LNCAP (cell line): ENCODE measurements around the gene TOX3.

Experiments
- CTCF ChIP-seq: fragments of 450-650 bp; IDR thresholded peaks from 2 replicates; pipeline ENCODE4 v1.5.1; 2017; ENCODE audit warnings: mild to moderate bottlenecking

The TOX3 gene

GRCh38 chr16:52547004-52547833 is at the start of gene TOX3:
TSS of gene TOX3 (minus strand) at chr16:52547143. CDS start at chr16:52546723, 420 bp downstream.
- TF ChIP-seq CTCF = no peak

DNA sequence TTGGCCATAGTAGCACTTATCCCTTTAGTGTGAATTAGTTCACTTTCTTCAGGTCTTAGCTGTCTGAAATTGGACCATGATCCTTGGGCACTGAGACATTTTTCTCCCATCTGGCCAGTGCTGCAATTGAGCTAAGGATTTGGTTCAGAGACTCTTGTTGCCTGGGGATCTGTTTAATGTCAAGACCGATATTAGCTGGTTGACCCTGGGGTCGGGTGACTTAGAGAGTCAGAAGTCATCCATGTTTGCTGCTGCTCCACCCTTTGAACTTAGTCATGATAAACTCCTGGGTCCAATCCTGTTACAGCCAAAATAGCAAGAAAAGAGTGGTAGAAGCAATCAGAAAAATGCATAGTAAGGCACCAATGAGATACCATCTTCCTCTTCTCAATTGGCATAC is 45.8 kb upstream of the TOX3 start:
- no peak for TF ChIP-seq CTCF

GRCh38 chr16:52591934-52592592 is 45.1 kb upstream of the TOX3 start:
- TF ChIP-seq CTCF = no peak

GRCh38 chr16:52591471-52591870 is 44.5 kb upstream of the TOX3 start:
- TF ChIP-seq CTCF = no peak

GRCh38 chr16:52586159-52586558 is 39.2 kb upstream of the TOX3 start:
- no peak for TF ChIP-seq CTCF

- TF ChIP-seq CTCF = no peak
These were observed 37.7 kb upstream of the TOX3 start for GRCh38 chr16:52584354-52585320.

DNA sequence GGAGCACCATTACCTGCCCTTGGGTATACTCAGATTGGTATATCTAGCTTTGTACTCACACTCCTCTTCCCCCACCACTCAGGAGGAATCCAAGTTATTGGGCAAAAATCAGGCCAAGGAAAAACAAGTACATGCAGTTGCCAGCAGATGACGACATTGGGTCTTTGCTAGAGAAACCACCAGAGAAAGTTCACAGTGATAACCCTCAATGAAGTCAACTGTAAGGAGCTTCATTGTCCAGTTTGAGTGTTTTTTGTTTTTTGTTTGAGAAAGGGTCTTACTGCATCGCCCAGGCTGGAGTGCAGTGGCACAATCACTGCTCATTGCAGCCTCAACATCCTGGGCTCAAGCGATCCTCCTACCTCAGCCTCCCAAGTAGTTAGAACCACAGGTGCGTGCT is 34.6 kb upstream of the TOX3 start:
- TF ChIP-seq CTCF = no peak; the same call in 1 of the 2 replicates
